DND-41 (cell line): ENCODE measurements around the gene EZH1.

ENCODE experiments used
- ATAC-seq: fragments of 200-7000 bp; cut with Tn5 transposase; 3 replicates; pipeline ENCODE4 v1.9.1; 2021; ENCODE audit warnings: low read depth; ENCODE audit not compliant: insufficient read depth
- DNase-seq: peaks from one replicate; pipeline ENCODE4 v3.0.0-alpha.2; 2020
- H2AFZ ChIP-seq: 2 replicates; pipeline ENCODE4 v1.6.0; 2012; ENCODE audit warnings: low read depth, low read length
- H3K27ac ChIP-seq: 2 replicates; pipeline ENCODE4 v1.5.1; 2012; ENCODE audit warnings: low read length, inconsistent platforms
- H3K27me3 ChIP-seq: fragments of 200-600 bp; sonication (generic); 2 replicates; pipeline ENCODE4 v1.6.0; 2012; ENCODE audit warnings: low read length, mild to moderate bottlenecking, inconsistent platforms; ENCODE audit not compliant: insufficient read depth, poor library complexity
- H3K36me3 ChIP-seq: 2 replicates; pipeline ENCODE4 v1.5.1; 2012; ENCODE audit warnings: low read length, inconsistent platforms; ENCODE audit not compliant: insufficient read depth
- H3K4me1 ChIP-seq: 2 replicates; pipeline ENCODE4 v1.5.1; 2012; ENCODE audit warnings: mild to moderate bottlenecking, low read length; ENCODE audit not compliant: insufficient read depth
- H3K4me2 ChIP-seq: 2 replicates; pipeline ENCODE4 v1.6.0; 2012; ENCODE audit warnings: mild to moderate bottlenecking, moderate library complexity, low read length, inconsistent platforms; ENCODE audit not compliant: insufficient read depth
- H3K4me3 ChIP-seq, 2 experiments: fragments of 200-600 bp in 1 of 2; shearing (Covaris generic) in 1 of 2; 2 replicates each; pipeline ENCODE4 v1.5.1; 2012 to 2016; ENCODE audit warnings: inconsistent platforms in 2 of 2, low read length in 2 of 2, mild to moderate bottlenecking in 2 of 2, low read depth in 1 of 2, moderate library complexity in 1 of 2
- H3K79me2 ChIP-seq: 2 replicates; pipeline ENCODE4 v1.6.0; 2012; ENCODE audit warnings: low read length, inconsistent platforms; ENCODE audit not compliant: insufficient read depth
- H3K9ac ChIP-seq: 2 replicates; pipeline ENCODE4 v1.6.0; 2012; ENCODE audit warnings: low read depth, mild to moderate bottlenecking, inconsistent platforms, low read length, moderate library complexity
- H3K9me3 ChIP-seq: 2 replicates; pipeline ENCODE4 v1.5.1; 2012; ENCODE audit warnings: low read length, moderate library complexity, mild to moderate bottlenecking, inconsistent platforms; ENCODE audit not compliant: insufficient read depth, severe bottlenecking
- H4K20me1 ChIP-seq: 2 replicates; pipeline ENCODE4 v1.6.0; 2012; ENCODE audit warnings: low read length; ENCODE audit not compliant: insufficient read depth
- EZH2 ChIP-seq: IDR thresholded peaks from 3 replicates; pipeline ENCODE4 v1.6.1; 2012; ENCODE audit warnings: borderline replicate concordance, low read depth, mild to moderate bottlenecking, moderate library complexity, low read length, inconsistent platforms; ENCODE audit not compliant: severe bottlenecking
- TF ChIP-seq, protein P1 (sequence below): IDR thresholded peaks from 2 replicates; pipeline ENCODE4 v1.5.1; 2012; ENCODE audit warnings: borderline replicate concordance, low read length, moderate library complexity, mild to moderate bottlenecking; ENCODE audit not compliant: poor library complexity, severe bottlenecking; ENCODE audit errors: extremely low read depth

Gene EZH1

DNA sequence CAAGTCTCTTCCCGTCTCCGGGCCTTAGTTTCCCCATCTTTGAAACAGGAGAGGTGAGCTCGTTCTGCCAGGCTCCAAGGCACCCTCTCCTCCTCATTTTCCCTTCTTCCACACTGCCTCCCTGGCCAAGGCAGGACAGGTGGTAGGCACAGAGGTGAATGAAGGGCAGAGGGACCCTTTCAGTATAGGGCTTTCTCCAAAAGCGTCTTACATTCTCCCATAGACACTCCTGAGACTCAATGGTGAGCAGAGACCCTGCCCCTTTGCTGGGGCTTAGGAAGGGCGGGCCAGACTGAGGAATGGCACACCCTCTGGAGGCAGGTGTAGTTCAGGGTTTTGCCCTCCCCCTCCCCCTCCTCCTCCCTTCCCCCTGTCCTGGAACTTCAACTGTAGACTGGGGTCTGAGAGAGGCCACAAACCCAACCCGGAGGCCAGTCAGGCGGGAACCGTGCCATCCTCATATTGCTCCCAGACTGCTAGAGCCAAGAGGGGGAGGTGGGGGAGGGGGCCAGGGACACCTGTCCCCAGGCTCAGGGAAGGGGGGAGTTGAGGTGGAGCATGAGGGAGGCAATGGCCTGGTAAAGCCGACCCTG is 70.0 kb downstream of the EZH1 start:
- H3K79me2 ChIP-seq = no peaks in the 10 kb centered on the region
- H3K9ac ChIP-seq = peak overlapping the region; percentile 55; the same call in 1 of the 2 replicates
- ATAC-seq = no peak
- H3K4me3 ChIP-seq = peak overlapping the region in 1 of 2 experiments; percentile 64; a peak in 1 of 4 replicates
- no peak for TF ChIP-seq EZH2
- TF ChIP-seq, protein P1, sequence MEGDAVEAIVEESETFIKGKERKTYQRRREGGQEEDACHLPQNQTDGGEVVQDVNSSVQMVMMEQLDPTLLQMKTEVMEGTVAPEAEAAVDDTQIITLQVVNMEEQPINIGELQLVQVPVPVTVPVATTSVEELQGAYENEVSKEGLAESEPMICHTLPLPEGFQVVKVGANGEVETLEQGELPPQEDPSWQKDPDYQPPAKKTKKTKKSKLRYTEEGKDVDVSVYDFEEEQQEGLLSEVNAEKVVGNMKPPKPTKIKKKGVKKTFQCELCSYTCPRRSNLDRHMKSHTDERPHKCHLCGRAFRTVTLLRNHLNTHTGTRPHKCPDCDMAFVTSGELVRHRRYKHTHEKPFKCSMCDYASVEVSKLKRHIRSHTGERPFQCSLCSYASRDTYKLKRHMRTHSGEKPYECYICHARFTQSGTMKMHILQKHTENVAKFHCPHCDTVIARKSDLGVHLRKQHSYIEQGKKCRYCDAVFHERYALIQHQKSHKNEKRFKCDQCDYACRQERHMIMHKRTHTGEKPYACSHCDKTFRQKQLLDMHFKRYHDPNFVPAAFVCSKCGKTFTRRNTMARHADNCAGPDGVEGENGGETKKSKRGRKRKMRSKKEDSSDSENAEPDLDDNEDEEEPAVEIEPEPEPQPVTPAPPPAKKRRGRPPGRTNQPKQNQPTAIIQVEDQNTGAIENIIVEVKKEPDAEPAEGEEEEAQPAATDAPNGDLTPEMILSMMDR = no peak
- DNase-seq = no peak
- peaks cover 46% of the 10 kb centered on the region for H3K4me1 ChIP-seq
- H3K9me3 ChIP-seq = no peaks in the 10 kb centered on the region
- peak overlapping the region; percentile 97 for H3K4me2 ChIP-seq
- peaks cover 11% of the 10 kb centered on the region for H4K20me1 ChIP-seq
- peaks cover 12% of the 10 kb centered on the region for H3K27me3 ChIP-seq
- no peak overlapping the region for H3K27ac ChIP-seq
- no peak overlapping the region for H2AFZ ChIP-seq
- peaks cover 8% of the 10 kb centered on the region; the same call in 1 of the 2 replicates for H3K36me3 ChIP-seq

DNA sequence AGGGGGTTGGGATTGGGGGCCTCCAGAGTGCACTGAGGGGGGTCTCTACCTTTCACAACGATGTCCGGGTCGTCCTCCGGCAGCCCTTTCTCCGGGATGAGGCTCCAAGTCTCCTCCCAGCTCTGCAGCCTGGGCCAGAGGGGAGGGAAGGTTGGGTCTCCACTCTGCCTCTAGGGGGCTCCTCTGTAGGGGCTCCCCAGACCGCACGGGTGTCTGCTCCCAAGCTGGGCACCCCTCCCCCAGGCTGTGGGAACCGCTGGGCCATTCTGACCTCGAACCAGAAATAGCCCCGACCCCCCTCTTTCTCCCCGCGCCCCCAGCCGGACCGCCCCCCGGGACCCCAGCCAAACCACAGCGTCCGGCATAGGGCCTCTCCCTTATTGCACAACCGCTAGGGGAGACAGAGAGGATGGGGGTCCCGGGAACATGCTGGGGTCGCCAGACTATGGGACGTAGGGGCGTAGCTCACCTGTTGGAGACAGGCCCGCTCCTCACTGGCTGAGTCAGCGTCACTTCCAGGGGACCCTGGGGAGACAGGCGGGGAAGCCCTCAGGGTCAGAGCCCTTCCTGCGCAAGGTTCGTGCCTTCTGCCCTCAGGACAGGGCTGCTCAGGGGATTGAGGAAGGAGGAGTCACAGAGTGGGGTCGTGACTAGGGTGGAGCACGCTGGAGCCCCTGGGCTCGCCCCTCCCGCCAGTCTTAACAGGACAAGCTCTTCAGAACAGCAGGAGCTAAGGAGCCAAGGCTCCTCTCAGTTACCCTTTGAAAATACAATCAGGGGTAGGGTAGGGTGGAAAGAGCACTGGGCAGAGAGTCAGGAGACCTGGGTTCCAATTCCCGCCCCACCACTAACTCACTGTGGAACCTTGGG is 70.7 kb downstream of the EZH1 start:
- H3K9me3 ChIP-seq = no peaks in the 10 kb centered on the region
- H3K27ac ChIP-seq = no peak overlapping the region
- peak overlapping the region; percentile 97; the same call in 1 of the 2 replicates for H3K4me2 ChIP-seq
- peaks cover 15% of the 10 kb centered on the region for H3K36me3 ChIP-seq
- no peaks in the 10 kb centered on the region for H3K79me2 ChIP-seq
- H3K27me3 ChIP-seq = peaks cover 12% of the 10 kb centered on the region
- TF ChIP-seq, protein P1 = peak; percentile 54
- no peak for TF ChIP-seq EZH2
- H3K4me3 ChIP-seq = no peak overlapping the region
- H4K20me1 ChIP-seq = peaks cover 11% of the 10 kb centered on the region
- DNase-seq (peak; percentile 21), ATAC-seq (no peak)
- no peak overlapping the region for H3K9ac ChIP-seq
- no peak overlapping the region for H2AFZ ChIP-seq
- peaks cover 39% of the 10 kb centered on the region for H3K4me1 ChIP-seq

DNA sequence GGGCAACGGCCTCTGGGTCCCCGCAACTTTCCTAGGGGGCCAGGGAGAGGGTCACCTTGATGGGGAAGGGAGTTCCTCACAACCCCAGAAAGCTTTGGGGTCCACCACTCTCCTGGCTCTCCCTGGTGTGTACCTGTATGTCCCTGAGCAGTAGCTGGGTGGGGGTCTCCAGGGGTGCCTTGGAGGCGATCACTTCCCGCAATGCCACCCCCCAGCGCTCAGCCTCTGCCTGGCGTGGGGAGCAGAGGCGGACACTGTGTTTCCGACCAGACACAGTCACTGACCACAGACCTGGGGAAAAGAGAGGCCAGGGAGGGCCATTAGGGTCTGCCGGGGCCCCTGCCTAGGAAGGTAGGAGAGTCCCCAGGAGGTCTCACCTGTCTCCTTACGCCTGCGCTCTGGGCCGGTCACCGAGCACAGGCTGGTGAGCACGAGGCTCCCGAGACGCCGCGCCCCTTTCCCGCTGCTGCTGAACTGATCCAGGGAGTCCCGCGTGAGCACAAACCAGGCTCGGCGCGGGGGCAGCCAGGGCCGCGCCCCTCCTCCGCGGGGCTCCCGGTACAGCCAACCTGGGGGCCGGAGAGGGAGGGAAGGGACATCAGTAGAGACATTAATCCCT is 71.5 kb downstream of the EZH1 start:
- Histone ChIP-seq H3K27me3 (peaks cover 12% of the 10 kb centered on the region), H3K79me2 (no peaks in the 10 kb centered on the region), H3K4me3 (no peak overlapping the region), H3K4me1 (peaks cover 32% of the 10 kb centered on the region), H3K4me2 (no peak overlapping the region), H3K9ac (no peak overlapping the region), H2AFZ (no peak overlapping the region), H3K36me3 (peaks cover 17% of the 10 kb centered on the region), H3K9me3 (no peaks in the 10 kb centered on the region), H3K27ac (no peak overlapping the region), H4K20me1 (peaks cover 11% of the 10 kb centered on the region)
- no peak for DNase-seq
- no peak for ATAC-seq
- TF ChIP-seq, protein P1 = no peak
- TF ChIP-seq EZH2 = no peak
